Duodenal mucosa (tissue), 2 donors: ENCODE results near the gene MT1H.
"Not testable (repeated sequence)": the region's sequence is repeated elsewhere in the genome, so short reads cannot be mapped to it uniquely, and the experiment has no call there.

Experiments
- H3K27ac ChIP-seq: one replicate; pipeline ENCODE4 v1.7.0; 2013; ENCODE audit warnings: low read depth, low read length
- H3K27me3 ChIP-seq, 2 donors: one replicate each; pipeline ENCODE4 v1.7.0; 2013; ENCODE audit warnings: low read length in 2 of 2, control low read depth in 1 of 2; ENCODE audit not compliant: insufficient read depth in 2 of 2, control insufficient read depth in 1 of 2
- H3K36me3 ChIP-seq, 2 donors: one replicate each; pipeline ENCODE4 v1.7.0; 2013; ENCODE audit warnings: low read length in 2 of 2, control low read depth in 1 of 2; ENCODE audit not compliant: insufficient read depth in 2 of 2, control insufficient read depth in 1 of 2
- H3K4me1 ChIP-seq, 2 donors: one replicate each; pipeline ENCODE4 v1.7.0; 2013; ENCODE audit warnings: low read length in 2 of 2, control low read depth in 1 of 2; ENCODE audit not compliant: insufficient read depth in 2 of 2, control insufficient read depth in 1 of 2
- H3K4me3 ChIP-seq, 2 donors: one replicate each; pipeline ENCODE4 v1.7.0; 2013; ENCODE audit warnings: low read length in 2 of 2, low read depth in 1 of 2
- H3K9ac ChIP-seq, 2 donors: one replicate each; pipeline ENCODE4 v1.7.0; 2013; ENCODE audit warnings: low read length in 2 of 2, low read depth in 1 of 2
- H3K9me3 ChIP-seq, 2 donors: one replicate each; pipeline ENCODE4 v1.7.0; 2013; ENCODE audit warnings: low read length in 2 of 2, control low read depth in 1 of 2; ENCODE audit not compliant: control insufficient read depth in 1 of 2

Gene MT1H

GRCh38 chr16:56715126-56715525 lies 45.5 kb downstream of the MT1H start:
- no peak overlapping the region for H3K27ac ChIP-seq
- no peak overlapping the region for H3K4me3 ChIP-seq
- no peaks in the 10 kb centered on the region for H3K4me1 ChIP-seq

GRCh38 chr16:56716761-56717160 lies 47.1 kb downstream of the MT1H start:
- Histone ChIP-seq H3K27me3 (no peaks in the 10 kb centered on the region), H3K9ac (no peak overlapping the region), H3K4me1 (no peaks in the 10 kb centered on the region), H3K27ac (no peak overlapping the region), H3K36me3 (no peaks in the 10 kb centered on the region), H3K9me3 (no peaks in the 10 kb centered on the region), H3K4me3 (no peak overlapping the region)

More at GRCh38 chr16:56715126-56715525, 45.5 kb downstream of the MT1H start:
- Histone ChIP-seq H3K27me3 (no peaks in the 10 kb centered on the region), H3K9me3 (no peaks in the 10 kb centered on the region), H3K9ac (no peak overlapping the region), H3K36me3 (no peaks in the 10 kb centered on the region)

GRCh38 chr16:56717532-56717931 lies 47.9 kb downstream of the MT1H start:
- H3K27me3 ChIP-seq, H3K27ac ChIP-seq, H3K4me1 ChIP-seq, H3K4me3 ChIP-seq, H3K9ac ChIP-seq, H3K9me3 ChIP-seq, H3K36me3 ChIP-seq: not testable (repeated sequence)
